KMS-11 (cell line): ENCODE results near the gene CBX3.
"Not testable (repeated sequence)": the region's sequence is repeated elsewhere in the genome, so short reads cannot be mapped to it uniquely, and the experiment has no call there.

Experiments used
- H2AFZ ChIP-seq: fragments of 200-600 bp; sonication (generic); 2 replicates; pipeline ENCODE4 v1.6.1; 2016; ENCODE audit warnings: antibody characterized with exemption, mixed run types, low read depth
- H3K27ac ChIP-seq: fragments of 200-600 bp; sonication (generic); 2 replicates; pipeline ENCODE4 v1.6.1; 2016; ENCODE audit warnings: mild to moderate bottlenecking, mixed run types
- H3K27me3 ChIP-seq: fragments of 200-600 bp; sonication (generic); 2 replicates; pipeline ENCODE4 v1.6.1; 2017; ENCODE audit warnings: mild to moderate bottlenecking, low read depth, mixed run types, moderate library complexity; ENCODE audit not compliant: insufficient read depth
- H3K36me3 ChIP-seq: fragments of 200-600 bp; sonication (generic); 2 replicates; pipeline ENCODE4 v1.6.1; 2017; ENCODE audit warnings: mild to moderate bottlenecking, mixed run types; ENCODE audit not compliant: insufficient read depth
- H3K4me1 ChIP-seq: fragments of 200-600 bp; sonication (generic); 2 replicates; pipeline ENCODE4 v1.6.1; 2016; ENCODE audit warnings: mild to moderate bottlenecking, low read depth, mixed run types; ENCODE audit not compliant: poor library complexity, severe bottlenecking
- H3K4me2 ChIP-seq: fragments of 200-600 bp; sonication (generic); 2 replicates; pipeline ENCODE4 v1.7.0; 2016; ENCODE audit warnings: mild to moderate bottlenecking, mixed run types
- H3K4me3 ChIP-seq: fragments of 200-600 bp; sonication (generic); IDR thresholded peaks from 2 replicates; pipeline ENCODE4 v1.6.1; 2017; ENCODE audit warnings: low read depth, low read length, mixed read lengths; ENCODE audit not compliant: insufficient read depth
- H3K79me2 ChIP-seq: fragments of 200-600 bp; sonication (generic); 2 replicates; pipeline ENCODE4 v1.6.1; 2016; ENCODE audit warnings: low read depth, mixed run types; ENCODE audit not compliant: insufficient read depth
- H3K9ac ChIP-seq: fragments of 200-600 bp; sonication (generic); 2 replicates; pipeline ENCODE4 v1.6.1; 2016; ENCODE audit warnings: mild to moderate bottlenecking, mixed run types
- H4K20me1 ChIP-seq: fragments of 200-600 bp; sonication (generic); 2 replicates; pipeline ENCODE4 v1.6.1; 2016; ENCODE audit warnings: mild to moderate bottlenecking, mixed run types; ENCODE audit not compliant: insufficient read depth
- CTCF ChIP-seq: fragments of 200-600 bp; sonication (generic); conservative IDR thresholded peaks from 2 replicates; pipeline ENCODE4 v1.6.1; 2017; ENCODE audit warnings: low read depth, mild to moderate bottlenecking, antibody characterized with exemption, low read length, moderate library complexity, mixed read lengths

Gene CBX3

GRCh38 chr7:26169271-26169670 is 32.3 kb upstream of the CBX3 start:
- H2AFZ ChIP-seq, result no peak overlapping the region
- H3K36me3 ChIP-seq, result no peaks in the 10 kb centered on the region; the same call in 1 of the 2 replicates
- peaks cover 100% of the 10 kb centered on the region for H3K79me2 ChIP-seq
- no peaks in the 10 kb centered on the region for H3K27me3 ChIP-seq
- H3K27ac ChIP-seq, result no peak overlapping the region
- no peak overlapping the region for H3K4me2 ChIP-seq
- no peak for TF ChIP-seq CTCF
- H3K4me3 ChIP-seq, result no peak overlapping the region
- no peak overlapping the region for H3K9ac ChIP-seq
- H3K4me1 ChIP-seq, result peaks cover 42% of the 10 kb centered on the region
- H4K20me1 ChIP-seq, result peaks cover 38% of the 10 kb centered on the region

DNA sequence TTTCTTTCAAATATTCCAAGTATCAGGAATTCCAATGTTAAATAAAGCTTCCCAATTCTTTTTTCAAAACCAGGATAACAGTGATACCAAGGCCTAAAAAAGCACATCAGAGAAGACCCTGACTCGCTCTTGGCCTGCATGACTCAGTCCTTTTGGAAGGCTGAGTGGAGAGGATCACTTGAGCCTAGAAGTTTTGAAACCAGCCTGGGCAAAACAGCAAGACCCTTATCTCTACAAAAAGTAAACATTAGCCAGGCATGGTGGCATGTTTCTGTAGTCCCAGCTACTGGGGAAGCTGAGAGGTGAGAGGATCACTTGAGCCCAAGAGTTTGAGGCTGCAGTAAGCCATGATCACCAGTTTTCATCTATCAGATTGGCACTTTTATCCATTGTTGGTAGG is 30.9 kb upstream of the CBX3 start:
- no peak for TF ChIP-seq CTCF
- H4K20me1 ChIP-seq, result peaks cover 36% of the 10 kb centered on the region
- H3K4me3 ChIP-seq, result no peak overlapping the region
- H3K36me3 ChIP-seq, result no peaks in the 10 kb centered on the region; the same call in 1 of the 2 replicates
- H3K4me1 ChIP-seq, result peaks cover 41% of the 10 kb centered on the region
- no peaks in the 10 kb centered on the region for H3K27me3 ChIP-seq
- peaks cover 100% of the 10 kb centered on the region for H3K79me2 ChIP-seq
- H3K4me2 ChIP-seq, result no peak overlapping the region
- H3K9ac ChIP-seq, result no peak overlapping the region
- no peak overlapping the region for H3K27ac ChIP-seq
- no peak overlapping the region for H2AFZ ChIP-seq

GRCh38 chr7:26171601-26172000 is 29.9 kb upstream of the CBX3 start:
- TF ChIP-seq CTCF, result no peak
- Histone ChIP-seq H3K36me3 (no peaks in the 10 kb centered on the region; the same call in 1 of the 2 replicates), H3K4me2 (no peak overlapping the region), H3K79me2 (peaks cover 90% of the 10 kb centered on the region), H3K4me1 (peaks cover 32% of the 10 kb centered on the region), H2AFZ (no peak overlapping the region), H3K4me3 (no peak overlapping the region), H4K20me1 (peaks cover 28% of the 10 kb centered on the region), H3K27ac (no peak overlapping the region), H3K27me3 (no peaks in the 10 kb centered on the region), H3K9ac (no peak overlapping the region)

DNA sequence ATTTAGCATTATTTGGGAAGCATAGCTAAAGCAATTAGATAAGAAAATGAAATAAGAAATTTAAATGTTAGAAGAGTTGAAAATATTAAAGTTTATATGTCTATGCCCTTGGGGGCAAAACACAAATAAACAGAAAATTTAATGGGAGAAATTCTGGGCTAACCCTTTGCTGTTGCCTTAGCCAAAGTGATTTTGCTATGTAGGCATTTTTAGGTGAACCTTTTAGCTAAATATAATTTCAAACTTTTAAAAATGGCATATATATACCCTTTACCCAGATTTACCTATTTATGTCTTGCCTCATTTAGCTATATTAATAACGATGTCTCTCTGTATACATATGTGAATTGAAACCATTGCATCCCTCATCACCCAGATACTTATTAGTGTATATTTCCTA is 29.5 kb upstream of the CBX3 start:
- Histone ChIP-seq H3K36me3 (no peaks in the 10 kb centered on the region; the same call in 1 of the 2 replicates), H3K9ac (no peak overlapping the region), H3K4me1 (peaks cover 27% of the 10 kb centered on the region), H3K27ac (no peak overlapping the region), H3K79me2 (peaks cover 86% of the 10 kb centered on the region), H2AFZ (no peak overlapping the region), H3K27me3 (no peaks in the 10 kb centered on the region), H3K4me3 (no peak overlapping the region), H4K20me1 (peaks cover 24% of the 10 kb centered on the region), H3K4me2 (no peak overlapping the region)
- TF ChIP-seq CTCF, result no peak

DNA sequence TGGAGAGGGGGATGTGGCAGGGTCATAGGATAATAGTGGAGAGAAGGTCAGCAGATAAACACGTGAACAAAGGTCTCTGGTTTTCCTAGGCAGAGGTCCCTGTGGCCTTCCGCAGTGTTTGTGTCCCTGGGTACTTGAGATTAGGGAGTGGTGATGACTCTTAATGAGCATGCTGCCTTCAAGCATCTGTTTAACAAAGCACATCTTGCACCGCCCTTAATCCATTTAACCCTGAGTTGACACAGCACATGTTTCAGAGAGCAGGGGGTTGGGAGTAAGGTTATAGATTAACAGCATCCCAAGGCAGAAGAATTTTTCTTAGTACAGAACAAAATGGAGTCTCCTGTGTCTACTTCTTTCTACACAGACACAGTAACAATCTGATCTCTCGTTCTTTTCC is 25.6 kb upstream of the CBX3 start:
- not testable (repeated sequence) for H3K27ac ChIP-seq, H3K4me2 ChIP-seq, H3K36me3 ChIP-seq, H4K20me1 ChIP-seq, H3K9ac ChIP-seq, H2AFZ ChIP-seq, H3K27me3 ChIP-seq, H3K4me3 ChIP-seq
- peaks cover 14% of the 10 kb centered on the region for H3K4me1 ChIP-seq
- H3K79me2 ChIP-seq, result peaks cover 59% of the 10 kb centered on the region

- not testable (repeated sequence) for H3K4me2 ChIP-seq, H4K20me1 ChIP-seq, H3K27ac ChIP-seq, H3K4me3 ChIP-seq, H3K27me3 ChIP-seq, H3K9ac ChIP-seq, H3K36me3 ChIP-seq, H2AFZ ChIP-seq
- Histone ChIP-seq H3K4me1 (peaks cover 21% of the 10 kb centered on the region), H3K79me2 (peaks cover 52% of the 10 kb centered on the region)
These were observed 24.8 kb upstream of the CBX3 start for GRCh38 chr7:26176696-26177095.

- not testable (repeated sequence) for H4K20me1 ChIP-seq, H2AFZ ChIP-seq, H3K36me3 ChIP-seq, H3K27ac ChIP-seq, H3K27me3 ChIP-seq, H3K9ac ChIP-seq, H3K4me3 ChIP-seq, H3K4me2 ChIP-seq
- Histone ChIP-seq H3K79me2 (peaks cover 46% of the 10 kb centered on the region), H3K4me1 (peaks cover 18% of the 10 kb centered on the region)
These were observed 24.3 kb upstream of the CBX3 start for GRCh38 chr7:26177269-26177668.
